ENCODE results near the gene CACNG4. TPM values are rescaled to one million over a fixed set of nuclear protein-coding genes. Genes with fewer than 3 reads are reported as not detected.

The CACNG4 gene
- total RNA-seq, 2 donors from 2014 or later, result not detected

- DNase-seq, result no peak
- H3K27ac Mint-ChIP-seq, result no peak overlapping the region
- ATAC-seq, result no peak
- H3K9me3 ChIP-seq (ENCODE audit: control insufficient read depth, low read length, poor library complexity, severe bottlenecking), result no peaks in the 10 kb centered on the region
- peaks cover 42% of the 10 kb centered on the region for H3K27me3 Mint-ChIP-seq
- H3K4me3 Mint-ChIP-seq, result no peak overlapping the region
- H3K4me1 Mint-ChIP-seq, result no peaks in the 10 kb centered on the region
- peaks cover 3% of the 10 kb centered on the region for H3K36me3 Mint-ChIP-seq (ENCODE audit: low read depth)
Measured at GRCh38 chr17:66934040-66934439, 30.5 kb upstream of the CACNG4 start.

- peaks cover 3% of the 10 kb centered on the region for H3K36me3 Mint-ChIP-seq (ENCODE audit: low read depth)
- no peak overlapping the region for H3K4me3 Mint-ChIP-seq
- DNase-seq (no peak), ATAC-seq (no peak)
- H3K27ac Mint-ChIP-seq, result no peak overlapping the region
- H3K4me1 Mint-ChIP-seq, result no peaks in the 10 kb centered on the region
- peaks cover 42% of the 10 kb centered on the region for H3K27me3 Mint-ChIP-seq
- H3K9me3 ChIP-seq (ENCODE audit: control insufficient read depth, low read length, poor library complexity, severe bottlenecking), result no peaks in the 10 kb centered on the region
Measured at GRCh38 chr17:66935717-66936116, 28.8 kb upstream of the CACNG4 start.

GRCh38 chr17:66938656-66939055 is 25.9 kb upstream of the CACNG4 start:
- Mint-ChIP-seq H3K4me3 (no peak overlapping the region), H3K36me3 (ENCODE audit: low read depth) (peaks cover 2% of the 10 kb centered on the region), H3K4me1 (no peaks in the 10 kb centered on the region), H3K27me3 (peaks cover 63% of the 10 kb centered on the region), H3K27ac (no peak overlapping the region)
- no peaks in the 10 kb centered on the region for H3K9me3 ChIP-seq (ENCODE audit: control insufficient read depth, low read length, poor library complexity, severe bottlenecking)
- DNase-seq (no peak), ATAC-seq (no peak)

- H3K4me3 Mint-ChIP-seq, result no peak overlapping the region
- ATAC-seq, result no peak
- H3K9me3 ChIP-seq (ENCODE audit: control insufficient read depth, low read length, poor library complexity, severe bottlenecking), result no peaks in the 10 kb centered on the region
- peaks cover 2% of the 10 kb centered on the region for H3K36me3 Mint-ChIP-seq (ENCODE audit: low read depth)
- no peak for DNase-seq
- peaks cover 72% of the 10 kb centered on the region for H3K27me3 Mint-ChIP-seq
- H3K4me1 Mint-ChIP-seq, result peaks cover 5% of the 10 kb centered on the region
- H3K27ac Mint-ChIP-seq, result no peak overlapping the region
Measured at GRCh38 chr17:66939461-66940114, 24.9 kb upstream of the CACNG4 start.

GRCh38 chr17:66941249-66941648 is 23.3 kb upstream of the CACNG4 start:
- DNase-seq, result no peak
- Mint-ChIP-seq H3K27me3 (peaks cover 89% of the 10 kb centered on the region), H3K36me3 (ENCODE audit: low read depth) (peaks cover 2% of the 10 kb centered on the region), H3K27ac (no peak overlapping the region), H3K4me1 (peaks cover 11% of the 10 kb centered on the region), H3K4me3 (no peak overlapping the region)
- H3K9me3 ChIP-seq (ENCODE audit: control insufficient read depth, low read length, poor library complexity, severe bottlenecking), result no peaks in the 10 kb centered on the region
- no peak for ATAC-seq

- no peaks in the 10 kb centered on the region for H3K9me3 ChIP-seq (ENCODE audit: control insufficient read depth, low read length, poor library complexity, severe bottlenecking)
- Mint-ChIP-seq H3K27me3 (peaks cover 93% of the 10 kb centered on the region), H3K36me3 (ENCODE audit: low read depth) (peaks cover 4% of the 10 kb centered on the region), H3K4me1 (peaks cover 11% of the 10 kb centered on the region), H3K27ac (no peak overlapping the region), H3K4me3 (no peak overlapping the region)
- DNase-seq (no peak), ATAC-seq (no peak)
Measured at GRCh38 chr17:66941773-66942450, 22.6 kb upstream of the CACNG4 start.

GRCh38 chr17:66942451-66943264 is 21.8 kb upstream of the CACNG4 start:
- H3K9me3 ChIP-seq (ENCODE audit: control insufficient read depth, low read length, poor library complexity, severe bottlenecking), result no peaks in the 10 kb centered on the region
- no peak overlapping the region for H3K27ac Mint-ChIP-seq
- peaks cover 91% of the 10 kb centered on the region for H3K27me3 Mint-ChIP-seq
- H3K4me1 Mint-ChIP-seq, result peaks cover 11% of the 10 kb centered on the region
- ATAC-seq (no peak), DNase-seq (no peak)
- H3K4me3 Mint-ChIP-seq, result no peak overlapping the region
- H3K36me3 Mint-ChIP-seq (ENCODE audit: low read depth), result peaks cover 4% of the 10 kb centered on the region

GRCh38 chr17:66943484-66943883 is 21.0 kb upstream of the CACNG4 start:
- peaks cover 4% of the 10 kb centered on the region for H3K36me3 Mint-ChIP-seq (ENCODE audit: low read depth)
- DNase-seq (no peak), ATAC-seq (no peak)
- H3K27me3 Mint-ChIP-seq, result peaks cover 89% of the 10 kb centered on the region
- peaks cover 11% of the 10 kb centered on the region for H3K4me1 Mint-ChIP-seq
- H3K4me3 Mint-ChIP-seq, result no peak overlapping the region
- no peak overlapping the region for H3K27ac Mint-ChIP-seq
- H3K9me3 ChIP-seq (ENCODE audit: control insufficient read depth, low read length, poor library complexity, severe bottlenecking), result no peaks in the 10 kb centered on the region

GRCh38 chr17:66944351-66945146 is 20.0 kb upstream of the CACNG4 start:
- DNase-seq (no peak), ATAC-seq (no peak)
- Mint-ChIP-seq H3K4me1 (peaks cover 11% of the 10 kb centered on the region), H3K36me3 (ENCODE audit: low read depth) (peaks cover 7% of the 10 kb centered on the region), H3K27me3 (peaks cover 90% of the 10 kb centered on the region), H3K27ac (no peak overlapping the region), H3K4me3 (no peak overlapping the region)
- no peaks in the 10 kb centered on the region for H3K9me3 ChIP-seq (ENCODE audit: control insufficient read depth, low read length, poor library complexity, severe bottlenecking)

GRCh38 chr17:66945147-66945835 is 19.2 kb upstream of the CACNG4 start:
- peaks cover 91% of the 10 kb centered on the region for H3K27me3 Mint-ChIP-seq
- H3K4me3 Mint-ChIP-seq, result no peak overlapping the region
- peaks cover 11% of the 10 kb centered on the region for H3K4me1 Mint-ChIP-seq
- H3K9me3 ChIP-seq (ENCODE audit: control insufficient read depth, low read length, poor library complexity, severe bottlenecking), result no peaks in the 10 kb centered on the region
- peaks cover 7% of the 10 kb centered on the region for H3K36me3 Mint-ChIP-seq (ENCODE audit: low read depth)
- no peak for DNase-seq
- no peak for ATAC-seq
- H3K27ac Mint-ChIP-seq, result no peak overlapping the region

GRCh38 chr17:66946251-66946650 is 18.3 kb upstream of the CACNG4 start:
- Mint-ChIP-seq H3K27ac (no peak overlapping the region), H3K36me3 (ENCODE audit: low read depth) (peaks cover 11% of the 10 kb centered on the region), H3K27me3 (peaks cover 93% of the 10 kb centered on the region), H3K4me3 (peak overlapping the region; percentile 58), H3K4me1 (peaks cover 13% of the 10 kb centered on the region)
- H3K9me3 ChIP-seq (ENCODE audit: control insufficient read depth, low read length, poor library complexity, severe bottlenecking), result no peaks in the 10 kb centered on the region
- no peak for DNase-seq
- ATAC-seq, result no peak

- no peak overlapping the region for H3K27ac Mint-ChIP-seq
- H3K4me3 Mint-ChIP-seq, result no peak overlapping the region
Measured at GRCh38 chr17:66947311-66947710, 17.2 kb upstream of the CACNG4 start.

More at GRCh38 chr17:66947311-66947710, 17.2 kb upstream of the CACNG4 start:
- Mint-ChIP-seq H3K36me3 (ENCODE audit: low read depth) (peaks cover 11% of the 10 kb centered on the region), H3K4me1 (peaks cover 13% of the 10 kb centered on the region), H3K27me3 (peaks cover 89% of the 10 kb centered on the region)
- no peak for ATAC-seq
- no peak for DNase-seq
- no peaks in the 10 kb centered on the region for H3K9me3 ChIP-seq (ENCODE audit: control insufficient read depth, low read length, poor library complexity, severe bottlenecking)

Measured in T-helper 17 cell (primary cell).